GM12801 (cell line): Measurements from ENCODE around the gene FHIT.

Experiments
- CTCF ChIP-seq: IDR thresholded peaks from one replicate; pipeline ENCODE4 v1.5.1; 2011; ENCODE audit warnings: control low read depth; ENCODE audit not compliant: insufficient read length; ENCODE audit errors: extremely low read depth

FHIT gene

DNA sequence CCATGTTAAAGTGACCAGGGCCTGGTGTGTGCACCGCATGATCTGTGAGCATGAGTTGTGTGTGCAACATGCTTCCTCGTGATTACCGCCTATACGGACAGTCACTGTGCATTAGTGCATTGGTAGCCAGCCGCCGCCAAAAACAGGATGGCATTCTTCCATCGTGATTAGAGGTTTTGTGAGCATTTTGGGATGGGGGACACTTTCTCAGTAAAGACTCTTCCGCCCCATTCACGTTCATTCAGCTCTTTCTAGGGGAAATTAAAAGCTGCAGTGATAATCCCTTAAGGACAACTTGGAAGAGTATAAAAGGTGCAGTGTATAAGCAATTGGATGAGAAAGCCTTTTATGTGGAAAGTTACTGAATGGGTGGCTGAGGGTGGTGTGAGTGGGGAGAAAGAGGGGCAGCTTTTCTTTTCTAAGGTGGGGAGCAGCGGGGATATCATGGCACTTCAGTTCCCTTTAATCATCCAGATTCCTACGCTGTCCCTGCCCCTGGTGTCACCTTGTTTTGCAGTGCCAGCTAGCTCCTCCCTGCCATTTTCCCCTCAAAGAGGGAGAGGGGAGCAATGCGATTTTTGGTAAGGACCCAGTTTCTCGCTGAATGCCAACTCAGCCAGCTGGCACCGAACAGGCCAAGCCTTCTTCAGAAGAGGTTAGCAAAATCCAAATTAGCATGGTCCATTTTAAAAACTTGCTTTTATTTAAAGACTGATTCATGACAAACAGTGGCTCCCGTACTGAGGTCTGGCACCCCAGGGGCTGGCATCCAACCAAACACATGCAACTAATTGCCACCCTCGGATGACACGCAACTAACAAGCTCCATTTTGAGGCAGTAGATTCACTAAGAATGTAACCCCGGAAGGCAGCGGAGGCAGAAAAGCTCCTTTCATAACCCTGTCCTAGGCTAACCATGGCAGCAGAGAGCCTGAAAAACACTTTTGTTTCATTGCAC is 447.8 kb downstream of the FHIT start:
- TF ChIP-seq CTCF, result no peak

DNA sequence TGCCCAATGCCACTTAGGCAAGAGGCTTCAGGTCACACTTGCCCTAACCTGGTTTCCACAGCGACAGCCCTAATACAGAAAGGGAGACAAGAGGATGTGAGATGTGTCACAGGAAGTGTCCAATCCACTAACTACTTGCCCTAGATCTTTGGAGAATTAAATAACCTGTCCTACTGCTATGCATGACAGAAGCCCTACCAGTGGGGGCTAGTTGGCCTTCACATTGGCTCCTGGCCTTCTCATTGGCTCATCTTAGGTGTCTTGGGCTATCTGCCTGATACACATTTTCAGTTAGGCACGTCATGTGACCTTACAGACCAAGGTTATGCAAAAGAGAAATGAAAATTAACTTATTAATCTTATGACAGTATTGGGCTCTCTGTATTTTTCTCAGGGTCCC is 449.9 kb downstream of the FHIT start:
- no peak for TF ChIP-seq CTCF

DNA sequence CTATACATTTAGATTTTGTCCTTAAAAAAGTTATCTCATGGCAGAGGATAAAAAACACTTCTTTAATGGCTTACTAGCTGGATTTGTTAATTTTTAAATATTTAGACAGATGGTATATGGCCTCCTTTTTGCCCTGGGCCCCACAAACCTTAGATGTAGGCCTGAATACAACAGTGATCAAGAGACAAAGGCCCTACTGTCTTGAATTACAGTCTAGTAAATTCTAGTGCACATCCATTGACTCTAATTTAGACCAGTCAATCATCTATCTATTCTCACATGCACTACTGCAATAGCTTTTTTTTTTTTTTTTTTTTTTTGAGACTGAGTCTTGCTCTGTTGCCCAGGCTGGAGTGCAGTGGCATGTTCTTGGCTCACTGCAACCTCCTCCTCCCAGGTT is 452.8 kb downstream of the FHIT start:
- no peak for TF ChIP-seq CTCF

DNA sequence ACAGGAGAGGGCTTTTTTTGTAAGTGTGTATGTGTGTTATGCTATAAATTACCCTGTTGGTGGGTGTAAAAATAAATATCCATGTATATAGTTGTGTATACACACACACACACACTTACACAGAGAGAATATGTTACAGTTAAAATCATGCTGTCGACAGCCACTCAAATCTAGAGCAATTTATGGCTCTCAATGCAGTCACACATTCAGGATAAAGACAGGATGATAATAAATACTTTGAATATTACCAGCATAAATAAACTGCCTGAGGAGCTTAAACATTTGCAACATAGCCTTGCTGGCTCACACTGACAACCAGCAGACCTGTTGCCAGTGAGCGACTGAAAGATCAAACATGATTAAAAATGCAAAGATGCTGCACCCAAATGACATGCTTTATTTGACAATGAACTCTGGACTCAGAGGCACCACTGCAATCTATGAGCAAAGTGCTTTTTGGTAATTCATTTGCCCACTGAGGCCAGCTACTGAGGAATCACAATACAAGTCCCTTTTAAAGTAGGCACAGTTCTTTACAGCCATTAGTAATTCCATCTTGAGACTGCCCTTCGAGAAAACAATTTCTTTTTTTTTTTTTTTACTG is 458.9 kb downstream of the FHIT start:
- TF ChIP-seq CTCF, result no peak

DNA sequence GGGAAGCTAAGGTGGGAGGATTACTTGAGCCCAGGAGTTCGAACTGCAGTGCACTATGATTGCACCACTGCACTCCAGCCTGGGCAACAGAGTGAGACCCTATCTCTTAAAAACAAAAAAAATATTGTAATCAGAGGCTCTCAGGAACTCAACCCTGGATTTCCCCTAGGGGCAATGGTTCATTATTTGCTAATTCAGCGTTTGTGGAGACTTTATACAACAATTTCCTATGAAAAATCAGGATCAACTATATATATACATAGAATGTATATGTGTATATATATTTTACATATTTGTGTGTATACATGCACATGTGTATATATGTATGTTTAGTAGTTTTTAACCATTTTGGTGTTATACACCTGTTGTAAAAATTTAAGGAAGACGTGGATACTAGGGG is 463.1 kb downstream of the FHIT start:
- TF ChIP-seq CTCF, result no peak

GRCh38 chr3:60781935-60782334 is 469.3 kb downstream of the FHIT start:
- TF ChIP-seq CTCF, result no peak

- TF ChIP-seq CTCF, result no peak
Observed at GRCh38 chr3:60779637-60780036, 471.6 kb downstream of the FHIT start.
